Smooth muscle cell of the coronary artery (primary cell): ENCODE measurements around the gene FOXRED2. TPM values are rescaled to one million over a fixed set of nuclear protein-coding genes. Genes with fewer than 3 reads are reported as not detected.

Experiments used
- total RNA-seq: library from RNA; depleted of rRNA; stranded (reverse); fragments of >200 nt; gene quantifications from 2 replicates; pipeline ENCODE4 v1.2.3, GENCODE V29; 2014; ENCODE audit warnings: low replicate concordance

FOXRED2 gene
- total RNA-seq, result 2.4 and 4.9 TPM in 2 replicates

DNA sequence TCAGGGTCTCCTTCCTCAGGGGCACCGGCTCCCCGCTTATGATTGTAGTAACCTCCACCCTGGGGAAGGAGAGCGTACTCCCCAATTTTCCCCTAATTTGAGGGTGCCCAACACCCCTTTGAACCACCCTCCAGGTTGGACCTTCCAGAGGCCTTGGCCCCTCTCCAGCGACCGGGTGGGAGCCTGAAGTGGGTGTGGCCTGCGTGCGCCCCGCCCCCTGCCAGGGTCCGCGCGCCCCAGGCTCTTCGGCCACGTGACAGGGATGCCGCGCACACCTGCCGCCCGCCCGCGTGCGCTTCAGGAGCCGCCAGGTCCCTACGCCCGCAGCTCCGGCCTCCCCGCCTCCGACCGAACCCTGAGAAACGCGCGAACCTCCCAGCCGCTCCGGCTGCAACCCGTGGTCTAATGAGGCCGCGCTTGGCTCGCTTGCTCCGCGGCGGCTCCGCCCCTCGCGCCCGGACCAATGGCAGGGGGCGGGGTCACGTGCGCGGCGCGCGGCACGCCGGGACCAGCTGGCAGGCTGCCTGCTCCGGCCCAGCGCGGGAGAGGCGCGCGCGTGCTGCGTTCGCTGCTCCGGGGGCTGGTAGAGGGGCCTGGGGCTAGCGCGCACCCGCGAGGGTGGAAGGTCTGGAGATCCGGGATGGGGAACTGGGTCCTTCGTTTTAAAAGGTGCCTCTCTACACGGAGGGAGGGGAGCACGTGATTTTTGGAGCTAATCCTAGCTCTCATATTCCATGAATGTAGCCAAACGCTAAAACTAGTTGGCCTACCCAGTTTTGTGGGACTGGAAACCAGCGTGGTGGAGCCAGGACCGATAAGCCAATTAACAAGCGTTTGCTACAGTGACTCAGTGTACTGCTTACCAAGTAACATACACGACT is at the start of gene FOXRED2:
TSS of gene FOXRED2 (minus strand) at position 404 of the 881 bp plus-strand sequence. CDS start 618 bp downstream, outside the sequence.

DNA sequence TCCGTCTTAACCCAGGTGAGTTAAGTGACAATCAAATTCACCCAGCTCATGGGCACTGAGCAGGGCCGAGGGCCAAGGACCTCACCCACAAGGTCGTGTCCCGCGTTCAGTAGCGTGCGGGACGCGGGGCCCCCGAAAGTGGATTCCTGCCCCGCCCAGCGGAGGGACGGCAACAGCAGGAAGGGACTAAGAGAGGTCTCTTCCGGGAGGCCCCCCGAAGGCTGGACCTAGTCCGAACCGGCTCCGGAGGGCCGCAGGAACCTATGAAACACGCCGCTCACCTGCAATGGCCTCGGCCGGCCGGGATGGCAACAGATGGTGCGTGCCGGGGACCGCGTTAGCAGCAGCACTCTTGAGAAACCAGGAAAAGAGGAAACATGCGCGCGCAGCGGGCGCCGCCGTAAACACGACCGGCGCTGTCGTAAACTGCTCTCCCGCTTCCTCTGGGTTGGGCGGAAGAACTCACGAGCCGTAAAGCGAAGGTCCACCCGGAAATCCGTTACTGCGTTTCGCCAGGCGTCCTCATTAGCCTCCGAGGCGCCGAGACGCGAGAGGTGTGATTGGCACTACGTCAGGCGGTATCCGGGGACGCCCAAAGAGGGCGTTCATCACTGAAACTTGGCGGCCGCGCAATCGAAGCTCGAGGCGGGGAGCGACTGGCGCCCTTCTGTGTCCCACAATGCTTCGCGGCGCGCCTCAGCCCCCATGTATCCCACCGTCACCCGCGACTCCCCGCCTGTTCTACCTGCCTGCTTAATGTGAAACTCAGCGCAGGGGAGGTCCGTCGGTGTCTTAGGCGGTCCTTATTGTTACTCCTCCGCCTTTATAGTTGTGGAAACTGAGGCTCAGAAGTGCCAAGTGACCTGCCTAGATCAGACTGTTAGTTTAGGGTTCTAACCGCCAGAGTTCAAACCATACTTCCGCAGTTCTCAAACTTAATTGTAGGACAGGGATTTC is 22.2 kb upstream of the FOXRED2 start, which contains the start of gene EIF3D:
TSS of gene EIF3D (minus strand) at position 372 of the 957 bp plus-strand sequence. CDS start 3,045 bp downstream, outside the sequence.

GRCh38 chr22:36481393-36482168 is 25.3 kb downstream of the FOXRED2 start, which contains the start of gene TXN2:
TSS of gene TXN2 (minus strand) at chr22:36481640. CDS start at chr22:36480837, 803 bp downstream.

Other genes with a start within 250 kb of the FOXRED2 start
- gene MYH9, start 119.1 kb downstream of the FOXRED2 start, total RNA-seq, result 686 and 1,062 TPM in 2 replicates
- 26.5 and 57.7 TPM in 2 replicates for gene TXN2, start 25.4 kb downstream of the FOXRED2 start, total RNA-seq
- gene EIF3D, start 22.1 kb upstream of the FOXRED2 start, total RNA-seq, result 403 and 814 TPM in 2 replicates
- not detected in 2 replicates for gene CACNG2, start 196.7 kb upstream of the FOXRED2 start, total RNA-seq